NCI-H1694 treated with DMSO at 0.1 percent for 48 hours (cell line): ENCODE data around the gene TPO.

Experiments
- DNase-seq: peaks from one replicate; lab custom pipeline; 2025; lab: John Stamatoyannopoulos, UW

The TPO gene

DNA sequence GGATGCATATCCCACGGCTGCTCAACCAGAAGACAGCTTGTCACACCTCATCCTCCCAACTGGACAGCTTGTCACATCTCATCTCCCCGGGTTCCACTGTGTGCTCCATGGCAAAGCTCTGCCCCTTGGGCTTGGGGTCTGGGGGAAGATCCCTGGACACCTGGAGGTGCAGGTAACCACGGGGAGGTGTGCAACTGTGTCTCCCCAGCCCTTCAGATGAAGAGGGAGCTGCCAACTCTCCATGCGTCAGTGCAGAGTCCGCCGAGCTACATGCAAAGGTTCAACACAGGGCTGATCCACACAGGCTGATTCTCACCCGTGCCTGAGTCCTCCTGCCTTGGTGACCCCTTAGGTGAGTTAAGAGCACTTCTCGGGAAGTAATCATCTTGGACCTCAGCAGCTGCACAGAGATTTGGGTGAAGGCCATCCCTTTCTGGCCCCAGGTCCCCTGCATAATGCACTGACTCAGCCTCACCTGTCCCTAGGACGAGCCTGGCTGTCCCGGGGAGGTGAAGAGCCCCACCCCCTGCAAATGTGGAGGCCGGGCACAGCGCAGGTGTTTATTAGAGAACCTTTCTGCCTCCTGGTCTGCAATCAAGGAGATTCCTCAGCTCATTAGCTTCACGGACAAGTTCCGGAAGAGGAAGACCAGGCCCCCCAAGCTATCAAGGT, 173.1 kb downstream of the TPO start:
- DNase-seq = no peak

DNA sequence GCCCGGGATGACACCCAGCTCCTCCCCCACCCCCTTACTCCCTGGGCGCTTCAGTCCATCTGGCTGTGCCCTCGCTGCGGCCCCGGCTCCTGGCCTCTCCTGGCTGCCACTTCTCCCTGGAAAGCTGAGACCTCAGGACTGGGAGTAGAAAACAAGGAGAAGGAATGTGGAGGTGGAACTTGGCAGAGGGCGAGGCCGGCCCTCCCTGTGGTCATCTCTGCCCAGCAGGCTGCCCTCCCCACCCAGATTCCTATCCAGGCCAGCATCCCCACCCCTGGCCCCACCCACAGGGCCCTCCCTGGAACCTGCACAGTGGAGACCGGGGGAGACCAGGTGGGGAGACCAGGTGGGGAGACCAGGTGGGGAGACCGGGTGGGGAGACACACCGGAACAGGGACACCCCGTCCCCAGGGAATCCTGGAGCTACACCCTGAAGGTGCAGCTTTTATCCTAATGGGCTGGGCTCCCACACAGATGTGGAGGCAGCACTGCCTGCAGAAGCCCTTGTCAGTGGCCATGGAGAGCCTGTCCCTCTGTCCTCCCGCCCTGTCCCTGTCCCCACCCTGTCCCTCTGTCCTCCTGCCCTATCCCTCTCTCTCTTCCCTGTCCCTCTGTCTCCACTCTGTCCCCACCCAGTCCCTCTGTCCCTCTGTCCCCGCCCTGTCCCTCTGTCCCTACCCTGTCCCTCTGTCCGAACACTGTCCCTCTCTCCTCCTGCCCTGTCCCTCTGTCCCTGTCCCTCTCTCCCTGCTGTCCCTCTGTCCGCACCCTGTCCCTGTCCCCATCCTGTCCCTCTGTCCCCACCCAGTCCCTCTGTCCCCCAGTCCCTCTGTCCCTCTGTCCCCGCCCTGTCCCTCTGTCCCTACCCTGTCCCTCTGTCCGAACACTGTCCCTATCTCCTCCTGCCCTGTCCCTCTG, 173.9 kb downstream of the TPO start:
- DNase-seq = no peak

DNA sequence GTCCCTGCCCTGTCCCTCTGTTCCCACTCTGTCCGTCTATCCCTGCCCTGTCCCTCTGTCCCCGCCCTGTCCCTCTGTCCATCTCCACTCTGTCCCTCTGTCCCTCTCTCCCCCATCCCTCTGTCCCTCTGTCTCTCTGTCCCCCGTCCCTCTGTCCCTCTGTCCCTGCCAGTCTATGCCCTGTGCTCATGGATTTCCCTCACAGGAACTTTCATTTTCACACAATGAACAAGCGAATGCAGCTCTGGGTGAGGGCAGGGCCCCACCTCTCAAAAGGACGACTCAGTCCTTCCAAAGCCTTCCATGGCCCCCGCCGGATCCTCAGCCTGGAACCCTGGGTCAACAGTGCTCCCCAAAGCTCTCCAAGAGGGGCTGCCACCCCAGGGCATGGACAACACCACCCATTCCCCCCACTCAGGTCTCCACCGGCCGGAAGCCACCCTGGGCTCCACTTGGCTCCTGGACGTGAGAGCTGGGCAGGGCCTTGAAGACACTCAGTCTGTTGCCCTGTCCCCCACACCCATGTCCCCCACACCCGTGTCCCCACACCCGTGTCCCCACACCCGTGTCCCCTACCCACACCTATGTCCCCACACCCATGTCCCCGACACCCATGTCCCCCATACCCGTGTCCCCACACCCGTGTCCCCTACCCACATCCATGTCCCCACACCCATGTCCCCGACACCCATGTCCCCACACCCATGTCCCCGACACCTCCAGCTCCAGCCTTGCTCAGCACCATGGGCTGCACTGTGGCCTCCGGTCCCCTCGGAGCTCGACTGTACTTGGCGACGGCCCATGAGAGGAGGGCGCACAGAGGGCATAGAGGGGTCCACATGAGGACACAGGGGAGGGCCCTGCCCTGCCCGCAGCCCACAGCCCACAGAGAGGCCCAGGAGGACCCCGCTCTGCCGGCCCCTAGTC, 175.1 kb downstream of the TPO start:
- DNase-seq = no peak

DNA sequence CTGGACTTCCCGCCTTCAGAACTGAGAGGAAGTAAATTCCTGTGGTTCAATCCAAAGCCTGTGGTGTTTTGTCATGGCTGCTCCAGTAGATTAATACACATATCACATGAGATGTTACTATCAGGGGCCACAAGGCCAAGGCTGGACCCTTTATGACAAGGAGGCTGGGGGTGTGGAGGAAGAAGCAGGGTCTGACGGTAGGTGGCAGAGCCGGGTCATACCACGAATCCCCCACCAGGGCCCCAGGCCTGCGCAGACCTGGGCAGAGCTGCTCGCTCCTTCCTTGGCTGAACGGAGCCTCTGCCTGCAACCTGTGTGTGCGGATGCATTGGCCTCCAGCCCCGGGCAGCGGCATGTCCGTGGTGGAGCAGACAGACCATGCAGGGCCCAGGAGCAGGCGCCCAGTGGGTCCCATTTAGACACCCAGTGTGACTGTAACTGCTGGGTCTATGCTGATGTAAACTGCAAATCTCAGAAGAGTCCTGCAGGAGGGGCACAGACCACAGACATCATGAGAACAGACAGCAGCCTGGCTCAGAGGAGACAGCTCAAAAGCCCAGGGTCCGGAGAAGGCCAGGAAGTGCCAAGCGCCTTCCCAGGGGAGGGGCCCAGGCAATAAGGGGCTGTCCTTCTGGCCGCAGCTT, 175.8 kb downstream of the TPO start:
- DNase-seq = no peak

DNA sequence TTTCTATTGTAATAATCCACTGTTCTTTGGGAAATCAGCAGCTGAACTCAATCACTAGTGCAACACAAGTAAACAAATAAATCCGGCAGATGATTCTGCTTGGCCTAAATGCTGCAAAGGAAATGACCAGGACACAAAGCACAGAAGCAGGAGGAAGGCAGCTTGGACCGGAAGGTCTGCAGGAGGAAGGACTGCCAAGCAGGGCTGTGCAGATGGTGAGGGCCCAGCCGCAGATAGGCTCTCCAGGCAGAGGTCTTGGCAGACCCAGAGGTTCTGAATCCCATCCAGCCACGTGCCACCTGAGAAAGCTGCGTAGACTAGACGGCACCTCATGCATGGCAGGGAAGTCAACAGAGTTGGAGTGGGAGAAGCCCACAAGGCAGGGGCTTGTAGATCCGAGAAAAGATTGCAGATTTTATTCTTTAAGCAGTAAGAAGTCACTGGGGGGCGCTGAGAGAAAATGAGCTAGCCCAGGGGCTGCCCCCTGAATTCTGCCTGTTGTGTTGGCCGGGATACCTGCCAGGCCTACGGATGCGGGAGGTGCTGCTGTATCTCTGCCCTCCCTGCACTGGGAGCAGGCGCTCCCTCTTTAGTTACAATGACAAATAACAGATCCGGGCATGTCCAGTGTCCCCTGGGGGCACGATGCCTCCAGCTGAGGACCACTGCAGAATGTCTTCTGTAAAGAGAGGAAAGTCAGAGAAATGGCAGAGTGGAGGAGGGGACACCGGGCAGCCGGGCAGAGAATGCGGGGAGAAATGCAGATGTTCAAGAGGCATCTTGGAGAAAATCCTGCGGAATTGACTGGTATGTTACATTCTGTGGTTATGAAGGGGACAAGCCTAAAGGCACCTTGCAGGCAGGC, 177.6 kb downstream of the TPO start:
- DNase-seq = no peak

DNA sequence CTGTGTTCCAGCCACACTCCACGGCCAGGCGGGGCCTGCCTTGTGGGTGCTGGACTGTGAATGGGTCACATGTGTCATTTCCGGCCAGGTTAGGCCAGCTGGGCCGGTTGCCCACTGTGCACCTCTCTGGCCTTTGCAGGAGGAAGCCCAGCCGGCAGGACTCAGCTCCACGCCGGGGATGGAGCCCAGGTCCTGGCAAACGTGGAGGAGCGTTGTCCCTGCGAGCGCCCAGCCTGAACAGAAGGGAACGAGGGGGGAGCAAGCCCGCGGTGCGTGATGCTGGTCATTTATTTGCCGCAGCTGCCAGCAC, 178.2 kb downstream of the TPO start:
- DNase-seq = no peak
